Stimulated activated CD8-positive, alpha-beta memory T cell treated with anti-CD3 and anti-CD28 coated beads, Interleukin-7, amount 100 ng/mL, for 24 hours (primary cell): ENCODE measurements around the gene CD22.

ENCODE experiments used
- DNase-seq: peaks from one replicate; pipeline ENCODE4 v3.0.0-alpha.2; 2020; ENCODE audit warnings: low read depth

Gene CD22

GRCh38 chr19:35314031-35314430, 15.0 kb upstream of the CD22 start:
- no peak for DNase-seq

- DNase-seq: no peak
These were observed 14.0 kb upstream of the CD22 start for GRCh38 chr19:35314858-35315470.

GRCh38 chr19:35315883-35316282, 13.1 kb upstream of the CD22 start:
- no peak for DNase-seq

GRCh38 chr19:35316560-35316959, 12.4 kb upstream of the CD22 start:
- DNase-seq: no peak

DNA sequence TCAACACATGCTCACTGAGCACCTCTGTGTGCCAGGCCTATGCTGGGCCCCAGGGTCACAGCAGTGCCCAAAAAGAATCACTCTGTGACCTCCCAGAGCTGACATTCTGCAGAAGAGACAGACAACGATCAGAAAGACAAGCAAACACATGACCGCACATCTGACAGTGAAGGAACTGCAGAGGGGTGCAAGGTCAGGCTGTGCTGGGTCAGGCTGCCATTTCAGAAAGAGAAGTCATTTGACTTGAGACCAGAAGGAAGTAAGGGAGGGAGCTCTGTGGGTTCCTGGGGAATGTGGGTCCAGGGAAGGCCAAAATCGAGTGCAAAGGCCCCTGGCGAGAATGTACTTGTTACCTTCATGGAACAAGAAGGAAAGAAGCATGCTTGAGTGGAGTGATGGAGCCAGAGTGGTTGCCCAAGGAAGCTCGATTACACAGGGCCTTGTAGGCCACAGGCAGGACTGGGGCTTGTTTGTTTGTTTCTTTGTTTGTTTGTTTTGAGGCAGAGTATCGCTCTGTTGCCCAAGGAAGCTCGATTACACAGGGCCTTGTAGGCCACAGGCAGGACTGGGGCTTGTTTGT, 11.4 kb upstream of the CD22 start:
- no peak for DNase-seq

DNA sequence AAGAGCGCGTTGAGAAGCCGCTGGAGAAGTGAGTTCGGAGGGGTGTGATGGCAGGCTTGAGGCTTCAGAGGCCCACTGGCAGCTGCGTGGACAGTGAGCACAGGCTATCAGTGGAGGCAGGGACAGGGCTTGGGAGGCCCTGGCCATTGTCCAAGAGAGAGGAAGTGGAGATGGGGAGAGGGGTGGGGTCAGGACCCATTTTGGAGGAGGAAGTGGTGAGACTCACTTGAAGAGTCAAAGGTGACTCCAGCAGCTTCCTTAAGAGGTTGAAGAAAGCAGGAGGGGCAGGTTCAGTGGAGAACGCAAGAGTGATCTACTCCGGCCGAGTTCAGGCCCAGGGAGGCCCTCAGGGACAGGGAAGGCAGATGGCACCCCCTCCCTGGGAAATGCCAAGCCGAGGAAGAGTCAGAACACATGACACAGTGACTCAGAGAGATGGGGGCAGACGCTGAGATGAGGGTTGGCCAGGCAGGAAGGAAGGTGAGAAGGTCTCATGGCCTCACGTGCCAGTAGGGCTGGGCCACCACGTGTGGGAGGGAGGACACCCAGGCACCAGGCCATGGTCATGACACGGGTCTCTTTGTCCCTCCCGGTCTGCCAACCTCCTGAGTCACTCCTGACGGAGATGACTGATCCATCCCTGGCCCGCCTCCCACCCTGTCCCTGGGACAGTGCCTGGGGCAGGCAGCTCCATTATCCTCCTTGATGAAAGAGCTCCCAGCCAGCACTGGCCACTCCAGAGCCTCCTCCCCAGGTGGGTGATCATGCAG, 10.1 kb upstream of the CD22 start:
- no peak for DNase-seq

GRCh38 chr19:35320065-35320713, 8.8 kb upstream of the CD22 start:
- no peak for DNase-seq

DNA sequence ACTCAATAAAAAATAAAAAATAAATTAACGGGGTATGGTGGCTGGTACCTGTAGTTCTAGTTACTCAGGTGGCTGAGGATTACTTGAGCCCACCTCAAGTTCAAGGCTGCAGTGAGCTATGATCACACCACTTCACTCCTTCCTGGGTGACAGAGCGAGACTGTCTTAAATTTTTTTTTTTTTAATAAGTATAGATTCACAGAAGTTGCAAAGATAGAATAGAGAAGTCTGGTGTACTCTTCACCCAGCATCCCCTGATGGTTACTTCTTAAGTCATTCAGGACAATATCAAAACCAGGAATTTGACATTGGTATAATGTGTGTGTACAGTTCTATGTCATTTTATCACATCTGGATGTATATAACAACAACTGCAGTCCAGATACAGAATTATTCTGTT, 7.7 kb upstream of the CD22 start:
- no peak for DNase-seq

GRCh38 chr19:35322014-35322413, 7.0 kb upstream of the CD22 start:
- DNase-seq: no peak

- DNase-seq: no peak
These were observed 1.3 kb upstream of the CD22 start for GRCh38 chr19:35327642-35328041.

DNA sequence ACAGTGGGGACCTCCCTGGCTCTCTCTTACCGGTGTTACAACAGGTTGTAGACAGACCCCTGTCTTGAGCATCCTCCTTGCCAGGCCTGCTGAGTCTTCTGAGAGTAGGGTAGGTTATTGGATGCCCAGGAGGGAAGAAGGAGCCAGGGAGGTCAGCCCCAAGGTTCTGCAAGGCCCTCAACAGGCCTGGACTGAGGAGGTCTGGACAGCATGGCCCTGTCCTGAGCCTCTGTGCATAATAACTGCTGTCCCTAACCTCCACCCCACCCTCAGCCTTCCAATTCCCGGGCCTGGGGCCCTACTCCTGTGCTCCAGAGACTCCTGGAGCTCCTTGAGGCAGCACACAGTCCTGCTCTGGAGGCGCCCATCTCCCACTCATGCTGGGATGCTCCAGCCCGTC, 336 bp downstream of the CD22 start:
- no peak for DNase-seq

- no peak for DNase-seq
These were observed 1.5 kb downstream of the CD22 start for GRCh38 chr19:35330475-35330874.

GRCh38 chr19:35331551-35332214, 2.7 kb downstream of the CD22 start:
- no peak for DNase-seq

DNA sequence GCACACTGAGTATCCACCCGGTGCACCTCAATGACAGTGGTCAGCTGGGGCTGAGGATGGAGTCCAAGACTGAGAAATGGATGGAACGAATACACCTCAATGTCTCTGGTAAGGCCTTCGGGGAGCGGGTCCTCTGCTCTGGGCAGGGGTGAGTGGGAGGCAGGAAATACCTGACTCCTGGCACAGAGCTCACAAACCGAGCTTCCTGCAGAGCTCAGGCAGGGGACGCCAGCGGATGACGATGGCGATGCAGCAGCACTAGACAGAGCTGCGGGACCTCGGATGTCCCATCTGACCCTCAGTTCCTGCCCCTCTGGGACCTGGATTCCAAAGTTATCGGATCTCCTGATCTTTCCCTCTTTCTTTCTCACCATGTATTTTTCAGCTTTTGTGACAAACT, 3.8 kb downstream of the CD22 start:
- no peak for DNase-seq

DNA sequence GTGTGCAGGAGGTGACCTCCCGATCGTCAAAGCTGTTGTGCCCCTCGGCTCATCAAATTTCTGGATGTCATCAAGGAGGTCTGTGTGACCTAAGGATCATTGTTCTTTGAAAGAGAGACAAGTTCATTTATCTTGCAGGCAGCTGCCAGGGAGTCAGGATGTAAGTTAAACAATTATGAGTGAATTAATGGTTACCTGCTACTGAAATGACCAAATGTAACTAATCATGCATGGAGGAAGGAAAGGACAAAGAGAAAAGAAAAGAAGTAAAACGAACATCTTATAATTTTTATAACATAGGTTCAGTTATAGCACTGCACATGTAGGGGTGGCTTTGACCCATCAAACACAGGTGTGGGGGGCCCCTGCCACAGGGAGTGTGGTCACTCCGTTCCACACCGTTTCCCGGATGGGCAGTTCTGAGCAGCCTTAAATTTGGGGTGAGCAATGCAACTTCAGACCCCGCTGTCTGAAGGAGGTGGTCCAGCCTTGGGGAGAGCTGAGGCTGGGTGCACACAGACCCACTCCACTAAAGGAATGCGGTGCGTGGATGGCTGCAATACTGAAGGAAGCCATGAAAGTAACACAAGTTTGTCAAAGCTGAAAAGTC, 5.3 kb downstream of the CD22 start:
- no peak for DNase-seq

- no peak for DNase-seq
These were observed 7.4 kb downstream of the CD22 start for GRCh38 chr19:35336166-35336955.

GRCh38 chr19:35337097-35337983, 8.4 kb downstream of the CD22 start:
- no peak for DNase-seq

DNA sequence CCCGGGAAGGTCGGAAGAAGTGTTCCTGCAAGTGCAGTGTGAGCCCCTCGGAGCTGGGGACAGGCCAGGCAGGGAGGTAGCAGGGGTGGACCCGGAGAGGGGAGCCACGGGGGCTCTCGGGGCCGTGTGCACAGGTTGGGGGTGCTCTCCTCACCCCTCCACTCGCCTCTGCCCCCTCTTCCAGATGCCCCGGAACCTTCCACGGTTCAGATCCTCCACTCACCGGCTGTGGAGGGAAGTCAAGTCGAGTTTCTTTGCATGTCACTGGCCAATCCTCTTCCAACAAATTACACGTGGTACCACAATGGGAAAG, 9.0 kb downstream of the CD22 start:
- no peak for DNase-seq

DNA sequence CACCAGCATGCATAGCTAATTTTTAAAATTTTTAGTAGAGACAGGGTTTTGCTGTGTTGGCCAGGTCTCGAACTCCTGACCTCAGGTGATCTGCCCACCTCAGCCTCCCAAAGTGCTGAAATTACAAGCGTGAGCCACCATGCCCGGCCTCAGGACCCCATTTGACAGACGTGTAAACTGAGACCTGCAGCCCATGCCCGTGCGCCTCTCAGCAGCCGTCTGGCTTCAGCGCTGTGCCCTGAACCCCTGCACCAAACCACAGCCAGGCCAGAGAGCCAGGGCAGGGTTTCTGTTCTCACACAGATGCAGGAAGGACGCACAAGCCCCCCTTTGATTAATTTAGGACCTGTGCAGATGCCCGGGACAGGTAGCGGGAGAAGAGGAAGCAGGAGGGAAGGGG, 11.4 kb downstream of the CD22 start:
- DNase-seq: no peak

GRCh38 chr19:35341006-35341405, 12.0 kb downstream of the CD22 start:
- DNase-seq: no peak
